MM.1S (cell line): ENCODE data around the gene ADAP1.

ENCODE experiments used
- DNase-seq: peaks from one replicate; pipeline ENCODE4 v3.0.0-alpha.2; 2015
- H2AFZ ChIP-seq: fragments of 300-600 bp; sonication (generic); 2 replicates; pipeline ENCODE4 v1.6.0; 2016; ENCODE audit warnings: antibody characterized with exemption, low read length
- H3F3A ChIP-seq: fragments of 300-600 bp; sonication (generic); 2 replicates; pipeline ENCODE4 v1.6.1; 2016; ENCODE audit warnings: mild to moderate bottlenecking, antibody characterized with exemption, low read length, moderate library complexity, mixed read lengths; ENCODE audit not compliant: insufficient read depth
- H3K27ac ChIP-seq: fragments of 300-600 bp; sonication (generic); 2 replicates; pipeline ENCODE4 v1.5.1; 2016; ENCODE audit warnings: mild to moderate bottlenecking, low read length
- H3K27me3 ChIP-seq: fragments of 300-600 bp; sonication (generic); replicated peaks from 2 replicates; pipeline ENCODE4 v1.6.0; 2016; ENCODE audit warnings: low read length; ENCODE audit not compliant: insufficient read depth
- H3K36me3 ChIP-seq: fragments of 300-600 bp; sonication (generic); replicated peaks from 2 replicates; pipeline ENCODE4 v1.6.1; 2016; ENCODE audit warnings: mild to moderate bottlenecking, low read length, mixed read lengths; ENCODE audit not compliant: insufficient read depth
- H3K4me1 ChIP-seq: fragments of 300-600 bp; sonication (generic); 2 replicates; pipeline ENCODE4 v1.6.1; 2016; ENCODE audit warnings: low read length, mixed read lengths
- H3K4me2 ChIP-seq: fragments of 300-600 bp; sonication (generic); 2 replicates; pipeline ENCODE4 v1.6.0; 2016; ENCODE audit warnings: low read depth, low read length
- H3K4me3 ChIP-seq: fragments of 300-600 bp; sonication (generic); 2 replicates; pipeline ENCODE4 v1.5.1; 2016; ENCODE audit warnings: low read length, mixed read lengths
- H3K79me2 ChIP-seq: fragments of 300-600 bp; sonication (generic); 2 replicates; pipeline ENCODE4 v1.6.1; 2016; ENCODE audit warnings: mixed run types, low read length, mixed read lengths
- H3K9ac ChIP-seq: fragments of 300-600 bp; sonication (generic); 2 replicates; pipeline ENCODE4 v1.6.1; 2016; ENCODE audit warnings: low read length, mixed read lengths
- H3K9me2 ChIP-seq: fragments of 300-600 bp; sonication (generic); replicated peaks from 2 replicates; pipeline ENCODE4 v1.6.1; 2016; ENCODE audit warnings: mild to moderate bottlenecking, low read length, mixed read lengths; ENCODE audit not compliant: insufficient read depth
- H3K9me3 ChIP-seq: fragments of 300-600 bp; sonication (generic); replicated peaks from 2 replicates; pipeline ENCODE4 v1.6.1; 2016; ENCODE audit warnings: mild to moderate bottlenecking, low read length, mixed read lengths; ENCODE audit not compliant: insufficient read depth
- H4K20me1 ChIP-seq: fragments of 300-600 bp; sonication (generic); 2 replicates; pipeline ENCODE4 v1.6.1; 2016; ENCODE audit warnings: mild to moderate bottlenecking, low read length, moderate library complexity, mixed read lengths; ENCODE audit not compliant: insufficient read depth
- EZH2 ChIP-seq: fragments of 300-600 bp; sonication (generic); optimal IDR thresholded peaks from 2 replicates; pipeline ENCODE3; 2017; ENCODE audit warnings: low read depth, mild to moderate bottlenecking, antibody characterized with exemption, low read length, mixed read lengths
- EZH2phosphoT487 ChIP-seq: fragments of 300-600 bp; sonication (generic); IDR thresholded peaks from 2 replicates; pipeline ENCODE4 v1.6.1; 2018; ENCODE audit warnings: antibody characterized with exemption, low read length
- TF ChIP-seq, protein P1 (sequence below): fragments of 300-600 bp; sonication (generic); IDR thresholded peaks from 2 replicates; pipeline ENCODE4 v1.5.1; 2016; ENCODE audit warnings: antibody characterized with exemption, low read length, mixed read lengths

ADAP1 gene

GRCh38 chr7:883055-884021 lies 71.1 kb downstream of the ADAP1 start:
- Histone ChIP-seq H3K79me2 (peaks cover 100% of the 10 kb centered on the region), H3K9ac (no peak overlapping the region), H4K20me1 (no peaks in the 10 kb centered on the region), H3K27me3 (no peaks in the 10 kb centered on the region), H2AFZ (no peak overlapping the region), H3K4me1 (0 out of 2 replicates have a peak, but pooled peaks cover under 1% of the 10 kb centered on the region), H3K4me2 (no peak overlapping the region), H3K36me3 (peaks cover 9% of the 10 kb centered on the region), H3F3A (no peaks in the 10 kb centered on the region), H3K4me3 (no peak overlapping the region), H3K27ac (no peak overlapping the region), H3K9me3 (no peaks in the 10 kb centered on the region), H3K9me2 (no peaks in the 10 kb centered on the region)
- TF ChIP-seq EZH2phosphoT487 = no peak
- TF ChIP-seq, protein P1, sequence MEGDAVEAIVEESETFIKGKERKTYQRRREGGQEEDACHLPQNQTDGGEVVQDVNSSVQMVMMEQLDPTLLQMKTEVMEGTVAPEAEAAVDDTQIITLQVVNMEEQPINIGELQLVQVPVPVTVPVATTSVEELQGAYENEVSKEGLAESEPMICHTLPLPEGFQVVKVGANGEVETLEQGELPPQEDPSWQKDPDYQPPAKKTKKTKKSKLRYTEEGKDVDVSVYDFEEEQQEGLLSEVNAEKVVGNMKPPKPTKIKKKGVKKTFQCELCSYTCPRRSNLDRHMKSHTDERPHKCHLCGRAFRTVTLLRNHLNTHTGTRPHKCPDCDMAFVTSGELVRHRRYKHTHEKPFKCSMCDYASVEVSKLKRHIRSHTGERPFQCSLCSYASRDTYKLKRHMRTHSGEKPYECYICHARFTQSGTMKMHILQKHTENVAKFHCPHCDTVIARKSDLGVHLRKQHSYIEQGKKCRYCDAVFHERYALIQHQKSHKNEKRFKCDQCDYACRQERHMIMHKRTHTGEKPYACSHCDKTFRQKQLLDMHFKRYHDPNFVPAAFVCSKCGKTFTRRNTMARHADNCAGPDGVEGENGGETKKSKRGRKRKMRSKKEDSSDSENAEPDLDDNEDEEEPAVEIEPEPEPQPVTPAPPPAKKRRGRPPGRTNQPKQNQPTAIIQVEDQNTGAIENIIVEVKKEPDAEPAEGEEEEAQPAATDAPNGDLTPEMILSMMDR = no peak
- TF ChIP-seq EZH2 = no peak
- DNase-seq = no peak

- no peaks in the 10 kb centered on the region for H3K9me3 ChIP-seq
- H4K20me1 ChIP-seq = no peaks in the 10 kb centered on the region
- H3K4me3 ChIP-seq = no peak overlapping the region
- no peak overlapping the region for H3K9ac ChIP-seq
- H3K9me2 ChIP-seq = no peaks in the 10 kb centered on the region
- no peak overlapping the region for H2AFZ ChIP-seq
- H3K4me2 ChIP-seq = no peak overlapping the region
- no peak for DNase-seq
- TF ChIP-seq EZH2phosphoT487 (no peak), EZH2 (no peak)
- TF ChIP-seq, protein P1 = no peak
- H3K27me3 ChIP-seq = no peaks in the 10 kb centered on the region
- no peak overlapping the region for H3K27ac ChIP-seq
- H3F3A ChIP-seq = no peaks in the 10 kb centered on the region
- H3K36me3 ChIP-seq = peaks cover 7% of the 10 kb centered on the region
- H3K79me2 ChIP-seq = peaks cover 100% of the 10 kb centered on the region
- H3K4me1 ChIP-seq = 0 out of 2 replicates have a peak, but pooled peaks cover 5% of the 10 kb centered on the region
Measured at GRCh38 chr7:882336-883035, 72.0 kb downstream of the ADAP1 start.

- no peaks in the 10 kb centered on the region for H3F3A ChIP-seq
- 0 out of 2 replicates have a peak, but pooled peaks cover 5% of the 10 kb centered on the region for H3K4me1 ChIP-seq
- peaks cover 99% of the 10 kb centered on the region for H3K79me2 ChIP-seq
- H2AFZ ChIP-seq = no peak overlapping the region
- H3K4me3 ChIP-seq = no peak overlapping the region
- H3K27me3 ChIP-seq = no peaks in the 10 kb centered on the region
- H3K36me3 ChIP-seq = no peaks in the 10 kb centered on the region
- H3K9me2 ChIP-seq = no peaks in the 10 kb centered on the region
- no peak for DNase-seq
- H4K20me1 ChIP-seq = no peaks in the 10 kb centered on the region
- no peak overlapping the region for H3K4me2 ChIP-seq
- H3K9ac ChIP-seq = no peak overlapping the region
- H3K9me3 ChIP-seq = no peaks in the 10 kb centered on the region
- no peak overlapping the region for H3K27ac ChIP-seq
- TF ChIP-seq EZH2 (no peak), EZH2phosphoT487 (no peak)
- TF ChIP-seq, protein P1 = no peak
Measured at GRCh38 chr7:881441-882234, 72.8 kb downstream of the ADAP1 start.
